Right lobe of liver (tissue), 4 donors: ENCODE results near the gene SAMD5.

Source experiments
- POLR2A ChIP-seq: fragments of 450-650 bp; IDR thresholded peaks from one replicate; pipeline ENCODE4 v1.6.1; 2017; ENCODE audit warnings: antibody characterized with exemption, mild to moderate bottlenecking
- TF ChIP-seq, protein P1 (sequence below), 4 donors: fragments of 200-600 bp in 3 of 4; fragments of 450-650 bp in 1 of 4; IDR thresholded peaks; one replicate each; pipeline versions ENCODE4 v1.5.1 to v1.8.0; 2016 to 2022; ENCODE audit warnings: antibody characterized with exemption in 4 of 4, mild to moderate bottlenecking in 2 of 4
- donor health status: DM: no; HTN: no; CAD: no.
- donor health status: DM: no; HTN: no; CAD: no.
- donor health status: DM: no; HTN: yes; CAD: no.

DNA sequence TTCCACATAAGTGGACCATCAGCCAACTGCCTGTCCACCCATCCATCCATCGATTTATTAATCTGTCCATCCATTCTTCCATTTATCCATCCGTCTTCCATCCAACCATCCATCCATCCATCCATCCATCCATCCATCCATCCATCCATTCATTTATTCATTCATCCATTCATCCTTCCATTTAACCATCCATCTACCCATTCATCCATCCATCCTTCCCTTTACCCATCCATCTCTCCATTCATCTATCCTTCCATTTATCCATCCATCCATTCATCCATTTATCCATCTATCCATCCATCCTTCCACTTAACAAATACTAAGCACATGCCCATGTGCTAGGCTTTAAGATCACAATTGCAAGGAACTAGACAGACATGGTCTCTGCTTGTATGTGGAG lies 6.8 kb downstream of the SAMD5 start:
- TF ChIP-seq, protein P1, sequence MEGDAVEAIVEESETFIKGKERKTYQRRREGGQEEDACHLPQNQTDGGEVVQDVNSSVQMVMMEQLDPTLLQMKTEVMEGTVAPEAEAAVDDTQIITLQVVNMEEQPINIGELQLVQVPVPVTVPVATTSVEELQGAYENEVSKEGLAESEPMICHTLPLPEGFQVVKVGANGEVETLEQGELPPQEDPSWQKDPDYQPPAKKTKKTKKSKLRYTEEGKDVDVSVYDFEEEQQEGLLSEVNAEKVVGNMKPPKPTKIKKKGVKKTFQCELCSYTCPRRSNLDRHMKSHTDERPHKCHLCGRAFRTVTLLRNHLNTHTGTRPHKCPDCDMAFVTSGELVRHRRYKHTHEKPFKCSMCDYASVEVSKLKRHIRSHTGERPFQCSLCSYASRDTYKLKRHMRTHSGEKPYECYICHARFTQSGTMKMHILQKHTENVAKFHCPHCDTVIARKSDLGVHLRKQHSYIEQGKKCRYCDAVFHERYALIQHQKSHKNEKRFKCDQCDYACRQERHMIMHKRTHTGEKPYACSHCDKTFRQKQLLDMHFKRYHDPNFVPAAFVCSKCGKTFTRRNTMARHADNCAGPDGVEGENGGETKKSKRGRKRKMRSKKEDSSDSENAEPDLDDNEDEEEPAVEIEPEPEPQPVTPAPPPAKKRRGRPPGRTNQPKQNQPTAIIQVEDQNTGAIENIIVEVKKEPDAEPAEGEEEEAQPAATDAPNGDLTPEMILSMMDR (IDR thresholded peaks at IDR 0.05) = no peak
- TF ChIP-seq POLR2A = no peak
